Jurkat, Clone E6-1 (cell line): ENCODE measurements around the gene UGT1A4. TPM values are rescaled to one million over a fixed set of nuclear protein-coding genes. Genes with fewer than 3 reads are reported as not detected.

Experiments
- DNase-seq: peaks from one replicate; pipeline ENCODE4 v3.0.0-alpha.2; 2011; ENCODE audit warnings: low read depth, low spot score
- H3K4me3 ChIP-seq: 2 replicates; pipeline ENCODE4 v1.5.1; 2011; ENCODE audit warnings: mild to moderate bottlenecking, low read length, control low read depth, moderate library complexity
- polyA plus RNA-seq: library from polyadenylated mRNA; unstranded; fragments of >200 nt; gene quantifications from one replicate; pipeline ENCODE4 v1.2.1, GENCODE V29; 2012; ENCODE audit warnings: missing spikeins; ENCODE audit not compliant: insufficient read length, insufficient read depth

The UGT1A4 gene
- polyA plus RNA-seq, result not detected

- DNase-seq, result no peak
- no peak within 1 kb of the TSS for H3K4me3 ChIP-seq
These were observed at the start of gene UGT1A4 for GRCh38 chr2:233718552-233718951. UGT1A4 (plus strand) TSS chr2:233718736; CDS start chr2:233718821, 85 bp downstream.

- DNase-seq, result no peak
- no peak within 1 kb of the TSS for H3K4me3 ChIP-seq
These were observed 47.0 kb upstream of the UGT1A4 start, which contains the start of gene UGT1A9 for GRCh38 chr2:233671290-233672161. UGT1A9 (plus strand) TSS chr2:233671898; CDS start chr2:233671935, 37 bp downstream.

- H3K4me3 ChIP-seq, result no peak overlapping the region
- no peak for DNase-seq
These were observed 45.6 kb upstream of the UGT1A4 start for GRCh38 chr2:233672886-233673285.

- H3K4me3 ChIP-seq, result no peak overlapping the region
- DNase-seq, result no peak
These were observed 44.6 kb upstream of the UGT1A4 start for GRCh38 chr2:233673896-233674295.

GRCh38 chr2:233674314-233674713 is 44.2 kb upstream of the UGT1A4 start:
- DNase-seq, result no peak

GRCh38 chr2:233674995-233675394 is 43.5 kb upstream of the UGT1A4 start:
- no peak for DNase-seq
- H3K4me3 ChIP-seq, result no peak overlapping the region

More at GRCh38 chr2:233674314-233674713, 44.2 kb upstream of the UGT1A4 start:
- no peak overlapping the region for H3K4me3 ChIP-seq

- DNase-seq, result no peak
These were observed 42.5 kb upstream of the UGT1A4 start for GRCh38 chr2:233676046-233676445.

GRCh38 chr2:233679196-233679595 is 39.3 kb upstream of the UGT1A4 start:
- no peak for DNase-seq
- no peak overlapping the region for H3K4me3 ChIP-seq

More at GRCh38 chr2:233676046-233676445, 42.5 kb upstream of the UGT1A4 start:
- no peak overlapping the region for H3K4me3 ChIP-seq

- no peak for DNase-seq
- no peak overlapping the region for H3K4me3 ChIP-seq
These were observed 38.0 kb upstream of the UGT1A4 start for GRCh38 chr2:233680361-233681045.

- DNase-seq, result no peak
- H3K4me3 ChIP-seq, result no peak within 1 kb of the TSS
These were observed 36.9 kb upstream of the UGT1A4 start, which contains the start of gene UGT1A7 for GRCh38 chr2:233681521-233682099. UGT1A7 (plus strand) TSS chr2:233681901; CDS start chr2:233681938, 37 bp downstream.

- no peak overlapping the region for H3K4me3 ChIP-seq
- DNase-seq, result no peak
These were observed 33.9 kb upstream of the UGT1A4 start for GRCh38 chr2:233684640-233685039.

- DNase-seq, result no peak
- H3K4me3 ChIP-seq, result no peak overlapping the region
These were observed 31.6 kb upstream of the UGT1A4 start for GRCh38 chr2:233686928-233687327.

- no peak for DNase-seq
- no peak overlapping the region for H3K4me3 ChIP-seq
These were observed 30.2 kb upstream of the UGT1A4 start for GRCh38 chr2:233688341-233688740.

GRCh38 chr2:233689031-233689430 is 29.5 kb upstream of the UGT1A4 start:
- H3K4me3 ChIP-seq, result no peak overlapping the region
- DNase-seq, result no peak

GRCh38 chr2:233689501-233689900 is 29.0 kb upstream of the UGT1A4 start:
- H3K4me3 ChIP-seq, result no peak overlapping the region
- no peak for DNase-seq

- no peak for DNase-seq
- H3K4me3 ChIP-seq, result no peak overlapping the region
These were observed 28.1 kb upstream of the UGT1A4 start for GRCh38 chr2:233690444-233690843.

- no peak for DNase-seq
- H3K4me3 ChIP-seq, result no peak overlapping the region
These were observed 26.8 kb upstream of the UGT1A4 start for GRCh38 chr2:233691443-233692433.

- DNase-seq, result no peak
- H3K4me3 ChIP-seq, result no peak within 1 kb of the TSS
These were observed 25.9 kb upstream of the UGT1A4 start, which contains the start of gene UGT1A6 for GRCh38 chr2:233692648-233693047. UGT1A6 (plus strand) TSS chr2:233692890; CDS start chr2:233693005, 115 bp downstream.
